Naive thymus-derived CD8-positive, alpha-beta T cell (primary cell): Measurements from ENCODE around the gene EBF3. TPM values are rescaled to one million over a fixed set of nuclear protein-coding genes. Genes with fewer than 3 reads are reported as not detected.

ENCODE experiments used
- ATAC-seq, 2 donors: fragments of 150-1000 bp; cut with Tn5 transposase in 1 of 2; sonication (Bioruptor Pico), chemical (Tn5 transposase) in 1 of 2; 1 replicate in 1 of 2; 2 replicates in 1 of 2; pipeline ENCODE4 v1.10.0; 2021; ENCODE audit warnings: mild to moderate bottlenecking in 2 of 2, moderate library complexity in 2 of 2
- POLR2A ChIA-PET: fragments of 350-600 bp; sonication (Branson Sonifier 250); formaldehyde crosslinking; loops from one replicate; lab custom pipeline; 2021; ENCODE audit warnings: antibody characterized with exemption; lab: Charles Lee
- DNase-seq, 10 donors: peaks; one replicate each; pipeline versions ENCODE4 v3.0.0 to v3.0.0-alpha.2; 2020 to 2022
- H3K27ac Mint-ChIP-seq, 10 donors: one replicate each; pipeline ENCODE4 v1.8.0; 2020 to 2022; ENCODE audit warnings: mild to moderate bottlenecking in 10 of 10, mixed read lengths in 10 of 10, moderate library complexity in 4 of 10, inconsistent platforms in 1 of 10
- H3K27me3 Mint-ChIP-seq, 5 donors: one replicate each; pipeline ENCODE4 v1.8.0; 2021 to 2022; ENCODE audit warnings: mixed read lengths in 5 of 5
- H3K36me3 Mint-ChIP-seq, 3 donors: one replicate each; pipeline ENCODE4 v1.8.0; 2020 to 2022; ENCODE audit warnings: mixed read lengths in 3 of 3, mild to moderate bottlenecking in 2 of 3, inconsistent platforms in 1 of 3
- H3K4me1 Mint-ChIP-seq, 4 donors: one replicate each; pipeline ENCODE4 v1.8.0; 2021 to 2022; ENCODE audit warnings: mixed read lengths in 4 of 4
- H3K4me3 Mint-ChIP-seq, 10 donors: one replicate each; pipeline ENCODE4 v1.8.0; 2020 to 2022; ENCODE audit warnings: mild to moderate bottlenecking in 10 of 10, mixed read lengths in 10 of 10, moderate library complexity in 6 of 10, inconsistent platforms in 1 of 10
- H3K9me3 Mint-ChIP-seq, 9 donors: one replicate each; pipeline ENCODE4 v1.8.0; 2020 to 2022; ENCODE audit warnings: mixed read lengths in 9 of 9, mild to moderate bottlenecking in 3 of 9, inconsistent platforms in 1 of 9, moderate library complexity in 1 of 9
- polyA plus RNA-seq, 3 donors: library from polyadenylated mRNA; unstranded; fragments of 300-500 nt; fragmentation: Illumina TruSeq; gene quantifications; one replicate each; pipeline ENCODE4 v1.2.3, GENCODE V29; 2021
- total RNA-seq, 8 experiments: library from RNA in 2 of 8; stranded (reverse) in 2 of 8; gene quantifications; one replicate each; pipeline ENCODE4 v1.2.3 and lab custom pipeline; 2021 to 2026

EBF3 gene
- total and polyA plus RNA-seq, 5 experiments from 2014 or later: not detected

DNA sequence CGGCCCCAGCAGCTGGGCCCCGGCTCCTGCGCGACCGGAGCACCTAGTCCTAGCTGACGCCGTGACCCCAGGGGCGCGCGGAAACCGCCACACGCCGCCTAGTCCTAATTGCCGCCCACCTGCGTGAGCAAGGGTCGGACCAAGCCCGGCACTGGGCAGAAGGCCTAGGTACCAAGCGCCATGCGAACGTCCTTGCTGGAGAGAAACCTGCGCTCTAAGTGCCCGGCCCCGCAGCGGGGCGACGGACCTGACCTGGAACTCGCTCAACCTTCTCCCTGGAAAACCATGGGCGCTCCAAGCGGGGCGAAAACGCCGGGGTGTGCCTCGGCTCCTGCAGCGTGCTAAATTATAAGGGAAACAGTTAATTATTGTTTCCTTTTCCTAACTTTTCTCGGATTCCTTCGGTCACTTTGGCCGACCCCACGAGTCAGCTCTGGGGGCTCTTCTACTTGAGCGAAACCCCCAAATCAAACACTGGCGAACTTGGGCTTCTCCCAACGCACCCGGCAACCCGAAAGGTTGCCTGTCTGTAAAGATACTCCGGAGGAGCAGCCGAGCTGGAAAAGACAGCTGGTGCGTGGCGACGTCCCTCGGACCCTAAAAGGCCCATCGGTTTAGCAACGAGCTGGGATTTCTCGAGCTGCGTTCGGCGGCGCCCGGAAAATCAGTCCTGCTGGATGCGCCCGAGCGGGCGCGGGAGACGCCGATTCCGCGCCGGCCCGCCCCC lies 5.3 kb upstream of the EBF3 start:
- DNase-seq (no peak), ATAC-seq (no peak)
- peak overlapping the region in 4 of 10 donors; percentile 3 to 26 (median 18) for H3K4me3 Mint-ChIP-seq
- H3K9me3 Mint-ChIP-seq: peaks cover 0 to 5% (median 0%) of the 10 kb centered on the region in 9 donors
- no peak overlapping the region for H3K27ac Mint-ChIP-seq
- H3K36me3 Mint-ChIP-seq: peaks cover 0 to 5% (median 2%) of the 10 kb centered on the region in 3 donors
- peaks cover 6 to 29% (median 25%) of the 10 kb centered on the region in 4 donors for H3K4me1 Mint-ChIP-seq
- POLR2A ChIA-PET: no interaction called here
- H3K27me3 Mint-ChIP-seq: peaks cover 36 to 68% (median 46%) of the 10 kb centered on the region in 5 donors

GRCh38 chr10:129968853-129969183 lies 4.7 kb upstream of the EBF3 start:
- Mint-ChIP-seq H3K4me1 (peaks cover 6 to 30% (median 24%) of the 10 kb centered on the region in 4 donors), H3K9me3 (peaks cover 0 to 5% (median 0%) of the 10 kb centered on the region in 9 donors), H3K4me3 (no peak overlapping the region), H3K27me3 (peaks cover 32 to 64% (median 41%) of the 10 kb centered on the region in 5 donors), H3K27ac (no peak overlapping the region), H3K36me3 (peaks cover 0 to 5% (median 2%) of the 10 kb centered on the region in 3 donors)
- ATAC-seq (peak in 1 of 2 donors; percentile 31), DNase-seq (peak in 1 of 10 donors; percentile 21)
- POLR2A ChIA-PET: no interaction called here

DNA sequence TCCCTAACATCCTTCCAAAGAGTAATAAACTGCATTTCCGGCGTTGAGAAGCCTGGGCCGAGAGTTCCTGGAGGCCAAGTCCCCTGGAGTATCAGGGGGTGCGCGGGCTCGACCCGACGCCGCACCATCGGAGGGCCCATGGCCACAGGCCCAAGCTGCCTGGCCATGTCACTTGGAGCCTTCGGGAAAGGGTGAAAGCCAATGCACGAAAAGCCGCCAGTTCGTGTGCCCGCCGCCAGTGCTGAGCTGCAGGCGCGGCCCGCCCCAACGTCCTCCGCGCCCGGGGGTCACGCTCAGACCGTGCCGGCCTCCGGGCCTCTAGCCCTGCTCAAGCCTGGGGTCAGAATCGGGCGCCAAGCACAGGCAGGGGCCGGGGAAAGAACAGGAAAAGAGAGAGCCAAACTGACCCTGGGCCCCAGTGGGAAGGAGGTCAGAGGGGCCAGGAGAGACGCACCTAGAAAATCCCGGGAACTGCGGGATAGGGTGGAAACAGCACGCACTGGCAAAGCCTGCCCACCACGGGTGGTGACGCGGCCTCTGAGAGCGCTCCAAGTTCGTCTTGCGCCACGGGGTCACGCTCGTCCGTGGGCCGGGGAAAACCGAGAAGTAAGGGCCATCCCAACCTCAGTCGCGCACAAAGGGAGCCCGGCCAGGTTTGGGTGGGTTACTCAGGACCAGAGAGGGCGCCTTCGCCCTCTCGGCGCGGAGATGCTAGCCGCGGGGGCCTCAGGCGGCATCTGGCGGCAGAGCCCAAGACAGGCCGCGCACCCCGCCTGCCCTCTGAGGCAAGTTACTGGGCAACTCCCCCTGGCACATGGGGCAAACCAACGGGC lies 4.2 kb upstream of the EBF3 start:
- ATAC-seq (no peak), DNase-seq (no peak)
- H3K27ac Mint-ChIP-seq: peak overlapping the region in 1 of 10 donors; percentile 13
- peaks cover 6 to 31% (median 24%) of the 10 kb centered on the region in 4 donors for H3K4me1 Mint-ChIP-seq
- POLR2A ChIA-PET: no interaction called here
- peaks cover 29 to 60% (median 41%) of the 10 kb centered on the region in 5 donors for H3K27me3 Mint-ChIP-seq
- H3K4me3 Mint-ChIP-seq: peak overlapping the region in 1 of 10 donors; percentile 36
- H3K9me3 Mint-ChIP-seq: peaks cover 0 to 5% (median 0%) of the 10 kb centered on the region in 9 donors
- H3K36me3 Mint-ChIP-seq: peaks cover 0 to 5% (median 3%) of the 10 kb centered on the region in 3 donors

DNA sequence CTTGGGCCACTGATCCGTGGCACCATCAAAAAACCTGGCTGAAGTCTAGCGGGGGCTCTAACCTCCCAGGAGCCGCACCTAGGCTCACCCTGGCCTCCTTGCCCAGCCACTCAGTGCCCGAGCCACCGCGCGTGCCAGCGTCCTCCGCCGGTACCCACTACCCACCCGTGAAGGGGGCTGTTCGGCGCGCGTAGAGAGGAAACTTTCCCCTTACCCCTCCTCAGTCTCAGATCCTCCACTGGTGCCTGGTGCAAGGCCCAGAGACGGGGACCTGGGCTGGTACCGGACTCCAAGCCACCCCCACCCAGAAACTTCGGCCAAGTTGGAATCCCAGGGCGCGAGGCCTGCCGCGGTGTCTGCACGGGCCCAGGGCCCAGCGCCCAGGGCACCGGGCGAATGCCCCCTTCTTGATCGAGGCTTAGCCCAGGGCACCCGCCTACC lies 3.5 kb upstream of the EBF3 start:
- H3K27ac Mint-ChIP-seq: no peak overlapping the region
- peaks cover 10 to 37% (median 28%) of the 10 kb centered on the region in 4 donors for H3K4me1 Mint-ChIP-seq
- POLR2A ChIA-PET: no interaction called here
- peaks cover 0 to 8% (median 5%) of the 10 kb centered on the region in 3 donors for H3K36me3 Mint-ChIP-seq
- peaks cover 0 to 6% (median 0%) of the 10 kb centered on the region in 9 donors for H3K9me3 Mint-ChIP-seq
- DNase-seq (no peak), ATAC-seq (no peak)
- H3K27me3 Mint-ChIP-seq: peaks cover 33 to 64% (median 44%) of the 10 kb centered on the region in 5 donors
- H3K4me3 Mint-ChIP-seq: peak overlapping the region in 1 of 10 donors; percentile 36

DNA sequence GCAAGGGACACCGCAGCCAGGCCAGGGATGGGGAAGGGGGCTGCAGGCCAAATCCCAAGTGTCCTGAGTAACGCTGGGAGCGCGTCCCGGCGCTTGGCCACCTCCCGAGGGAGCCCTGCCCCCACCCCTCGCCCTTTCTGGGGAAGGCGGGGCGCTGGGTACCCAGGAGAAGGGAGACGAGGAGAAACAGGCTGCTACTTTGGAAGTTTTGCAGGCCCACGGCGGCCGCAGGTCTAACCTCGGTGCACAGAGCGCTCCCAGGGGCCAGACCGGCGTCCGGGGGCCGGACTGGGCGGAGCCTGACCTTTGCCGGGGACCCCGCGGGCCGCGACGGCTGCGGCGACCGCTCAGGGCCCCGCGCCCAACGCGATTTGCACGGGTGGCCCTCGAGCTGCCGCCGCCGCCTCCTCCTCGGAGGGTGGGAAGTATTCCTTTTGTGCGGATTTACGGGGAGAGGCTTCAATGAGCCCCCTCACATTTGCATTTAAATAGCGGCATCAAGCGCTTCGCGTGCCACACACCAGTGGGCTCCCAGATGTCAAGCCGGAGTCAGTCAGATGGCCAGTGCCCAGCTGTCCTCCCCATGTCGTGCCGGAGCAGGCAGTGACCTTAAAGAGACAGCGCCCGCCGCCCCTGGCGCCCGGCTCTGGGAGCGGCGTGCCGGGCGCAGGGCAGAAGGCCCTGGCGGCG lies 3.0 kb upstream of the EBF3 start:
- Mint-ChIP-seq H3K4me3 (no peak overlapping the region), H3K4me1 (peaks cover 11 to 39% (median 32%) of the 10 kb centered on the region in 4 donors), H3K27me3 (peaks cover 36 to 67% (median 46%) of the 10 kb centered on the region in 5 donors), H3K9me3 (peaks cover 0 to 8% (median 0%) of the 10 kb centered on the region in 9 donors), H3K36me3 (peaks cover 0 to 8% (median 4%) of the 10 kb centered on the region in 3 donors), H3K27ac (no peak overlapping the region)
- POLR2A ChIA-PET: no interaction called here
- no peak for ATAC-seq
- DNase-seq: no peak

DNA sequence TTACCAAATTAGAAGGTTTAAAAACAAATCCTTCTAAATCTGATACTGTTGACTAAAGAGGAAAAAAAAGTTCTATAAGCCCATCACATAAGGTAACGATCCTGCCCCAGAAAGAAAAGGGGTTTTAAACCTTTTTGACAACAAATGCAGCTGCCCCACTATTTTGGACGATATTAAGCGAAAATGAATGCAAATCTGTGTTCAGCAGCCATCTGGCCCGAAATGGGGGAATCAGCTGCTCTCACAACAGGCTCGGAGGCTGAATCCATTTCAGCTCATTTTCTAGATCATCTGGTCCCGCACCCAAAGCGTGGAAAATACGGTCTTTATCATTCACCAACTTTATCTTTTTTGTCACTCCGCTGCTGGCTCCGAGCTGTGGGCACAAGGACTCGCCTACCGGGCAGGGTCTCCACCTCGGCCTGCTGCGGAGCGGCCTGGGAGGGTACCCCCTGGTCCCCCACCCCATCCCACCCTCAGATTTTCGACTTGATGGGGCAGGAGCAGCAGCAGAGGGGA lies 2.4 kb upstream of the EBF3 start:
- H3K4me3 Mint-ChIP-seq: peak overlapping the region in 4 of 10 donors; percentile 18 to 57 (median 31)
- no peak for ATAC-seq
- POLR2A ChIA-PET: no interaction called here
- peaks cover 0 to 8% (median 0%) of the 10 kb centered on the region in 3 donors for H3K36me3 Mint-ChIP-seq
- H3K27me3 Mint-ChIP-seq: peaks cover 38 to 67% (median 47%) of the 10 kb centered on the region in 5 donors
- DNase-seq: no peak
- H3K27ac Mint-ChIP-seq: peak overlapping the region in 1 of 10 donors; percentile 65
- peaks cover 0 to 11% (median 0%) of the 10 kb centered on the region in 9 donors for H3K9me3 Mint-ChIP-seq
- peaks cover 9 to 33% (median 30%) of the 10 kb centered on the region in 4 donors for H3K4me1 Mint-ChIP-seq

GRCh38 chr10:129965959-129966358 lies 1.9 kb upstream of the EBF3 start:
- POLR2A ChIA-PET: no interaction called here

DNA sequence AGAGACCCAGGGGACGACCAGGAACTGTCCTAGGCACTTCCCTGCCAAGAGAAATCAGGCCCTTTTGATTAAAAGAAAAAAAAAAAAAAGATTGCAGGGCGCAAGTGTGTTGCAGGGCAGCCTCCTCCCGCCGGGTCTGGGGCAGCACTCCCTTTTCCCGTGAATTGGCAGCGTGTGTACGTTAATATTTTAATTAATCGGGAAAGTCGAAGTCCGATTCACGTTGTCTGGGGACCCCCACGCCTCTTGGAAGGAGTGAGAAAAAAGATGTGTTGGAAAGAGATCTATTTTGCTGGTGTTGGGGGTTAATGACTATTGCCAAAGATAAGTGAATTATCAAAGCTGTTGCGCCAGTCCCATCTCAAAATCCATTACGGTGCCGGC lies 1.3 kb upstream of the EBF3 start:
- H3K4me3 Mint-ChIP-seq: peak overlapping the region in 7 of 10 donors; percentile 1 to 61 (median 38)
- peaks cover 0 to 21% (median 0%) of the 10 kb centered on the region in 9 donors for H3K9me3 Mint-ChIP-seq
- peak overlapping the region in 2 of 10 donors; percentile 24 to 78 for H3K27ac Mint-ChIP-seq
- ATAC-seq (no peak), DNase-seq (no peak)
- H3K4me1 Mint-ChIP-seq: peaks cover 9 to 34% (median 29%) of the 10 kb centered on the region in 4 donors
- H3K27me3 Mint-ChIP-seq: peaks cover 45 to 72% (median 54%) of the 10 kb centered on the region in 5 donors
- POLR2A ChIA-PET: no interaction called here
- peaks cover 0 to 8% (median 5%) of the 10 kb centered on the region in 3 donors for H3K36me3 Mint-ChIP-seq

More at GRCh38 chr10:129965959-129966358, 1.9 kb upstream of the EBF3 start:
- Mint-ChIP-seq H3K9me3 (peaks cover 0 to 15% (median 0%) of the 10 kb centered on the region in 9 donors), H3K4me3 (peak overlapping the region in 4 of 10 donors; percentile 29 to 57 (median 40)), H3K4me1 (peaks cover 9 to 34% (median 31%) of the 10 kb centered on the region in 4 donors), H3K27me3 (peaks cover 42 to 71% (median 52%) of the 10 kb centered on the region in 5 donors), H3K36me3 (peaks cover 0 to 8% (median 0%) of the 10 kb centered on the region in 3 donors), H3K27ac (no peak overlapping the region)
- DNase-seq (no peak), ATAC-seq (no peak)

- ATAC-seq: no peak
- POLR2A ChIA-PET: no interaction called here
- Mint-ChIP-seq H3K36me3 (peaks cover 0 to 8% (median 6%) of the 10 kb centered on the region in 3 donors), H3K27me3 (peaks cover 43 to 70% (median 52%) of the 10 kb centered on the region in 5 donors), H3K27ac (peak overlapping the region in 3 of 10 donors; percentile 37 to 78 (median 56)), H3K4me1 (peaks cover 9 to 32% (median 26%) of the 10 kb centered on the region in 4 donors), H3K9me3 (peaks cover 0 to 21% (median 0%) of the 10 kb centered on the region in 9 donors), H3K4me3 (peak overlapping the region; percentile 57 to 72 (median 64))
- no peak for DNase-seq
These were observed 744 bp upstream of the EBF3 start for GRCh38 chr10:129964611-129965424.

DNA sequence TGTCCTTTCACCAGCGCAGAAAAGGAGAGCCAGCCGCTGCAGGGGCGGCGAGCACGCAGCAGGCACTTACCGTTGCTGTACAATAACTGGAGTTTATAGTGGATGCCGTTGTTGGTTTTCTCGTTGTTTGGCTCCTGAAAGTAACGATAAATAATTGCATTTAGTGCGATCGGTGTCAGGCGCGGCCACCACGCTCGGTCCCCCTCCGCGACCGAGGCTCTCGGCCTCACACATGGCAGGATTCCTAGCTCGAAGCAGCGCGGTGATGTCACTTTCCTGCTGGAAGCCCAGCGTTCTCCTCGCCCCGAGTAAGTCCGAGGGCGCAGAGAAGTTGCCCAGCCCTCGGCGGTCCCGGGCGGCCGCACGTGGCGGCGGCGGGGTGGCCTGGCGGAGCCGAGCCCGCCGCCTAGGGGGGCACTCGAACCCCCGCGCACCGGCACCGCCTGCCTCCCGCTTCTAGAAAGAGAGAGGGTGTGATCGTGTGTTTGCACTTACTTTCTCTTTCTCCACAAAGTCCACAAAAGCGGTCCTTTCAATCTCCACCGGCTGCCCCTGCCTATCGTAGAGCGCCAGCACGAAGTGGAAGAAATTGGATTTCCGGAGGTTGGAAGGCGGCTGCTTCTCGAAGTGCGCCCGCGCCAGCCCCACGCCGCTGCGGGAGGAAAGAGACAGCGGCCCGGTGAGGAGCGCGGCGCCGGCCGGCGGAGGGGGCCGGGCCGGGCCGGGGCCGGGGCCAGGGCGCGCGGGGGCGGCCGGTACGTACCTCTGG lies 1.0 kb downstream of the EBF3 start:
- Mint-ChIP-seq H3K9me3 (peaks cover 0 to 25% (median 0%) of the 10 kb centered on the region in 9 donors), H3K4me1 (peaks cover 12 to 37% (median 28%) of the 10 kb centered on the region in 4 donors), H3K27me3 (peaks cover 46 to 69% (median 51%) of the 10 kb centered on the region in 5 donors), H3K36me3 (peaks cover 1 to 8% (median 6%) of the 10 kb centered on the region in 3 donors), H3K27ac (peak overlapping the region in 4 of 10 donors; percentile 4 to 86 (median 57)), H3K4me3 (peak overlapping the region; percentile 73 to 91 (median 83))
- ATAC-seq (peak; percentile 37 to 45), DNase-seq (peak in 1 of 10 donors; percentile 35)
- POLR2A ChIA-PET: no interaction called here
